ENCODE data around the gene ATP11A.

The ATP11A gene

DNA sequence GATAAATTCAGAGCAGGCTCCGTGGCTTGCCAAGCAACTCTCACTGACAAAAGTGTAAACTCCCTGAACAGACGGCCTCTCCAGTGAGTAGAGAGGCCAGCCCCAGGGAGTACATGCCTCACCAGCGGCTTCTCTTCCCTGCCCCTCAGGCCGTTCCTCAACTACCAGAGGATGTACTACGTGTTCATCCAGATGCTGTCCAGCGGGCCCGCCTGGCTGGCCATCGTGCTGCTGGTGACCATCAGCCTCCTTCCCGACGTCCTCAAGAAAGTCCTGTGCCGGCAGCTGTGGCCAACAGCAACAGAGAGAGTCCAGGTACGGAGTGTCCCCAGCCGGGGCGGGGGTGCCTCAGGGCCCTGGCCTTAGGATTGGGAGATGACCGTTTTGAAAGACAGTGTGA, 185.8 kb downstream of the ATP11A start:
- Histone ChIP-seq H3K4me3 (ENCODE audit: low read depth, low read length) (no peak overlapping the region), H3K4me1 (ENCODE audit: control insufficient read depth, insufficient read depth, low read length) (no peaks in the 10 kb centered on the region), H3K36me3 (ENCODE audit: control insufficient read depth, insufficient read depth, low read length) (peaks cover 44% of the 10 kb centered on the region), H3K27ac (ENCODE audit: low read depth, low read length) (no peak overlapping the region), H3K27me3 (ENCODE audit: control insufficient read depth, insufficient read depth, low read length) (no peaks in the 10 kb centered on the region), H3K9ac (ENCODE audit: low read depth, low read length) (no peak overlapping the region), H3K9me3 (ENCODE audit: control insufficient read depth, insufficient read depth, low read length) (peaks cover 4% of the 10 kb centered on the region; the same call in 1 of the 2 replicates)

DNA sequence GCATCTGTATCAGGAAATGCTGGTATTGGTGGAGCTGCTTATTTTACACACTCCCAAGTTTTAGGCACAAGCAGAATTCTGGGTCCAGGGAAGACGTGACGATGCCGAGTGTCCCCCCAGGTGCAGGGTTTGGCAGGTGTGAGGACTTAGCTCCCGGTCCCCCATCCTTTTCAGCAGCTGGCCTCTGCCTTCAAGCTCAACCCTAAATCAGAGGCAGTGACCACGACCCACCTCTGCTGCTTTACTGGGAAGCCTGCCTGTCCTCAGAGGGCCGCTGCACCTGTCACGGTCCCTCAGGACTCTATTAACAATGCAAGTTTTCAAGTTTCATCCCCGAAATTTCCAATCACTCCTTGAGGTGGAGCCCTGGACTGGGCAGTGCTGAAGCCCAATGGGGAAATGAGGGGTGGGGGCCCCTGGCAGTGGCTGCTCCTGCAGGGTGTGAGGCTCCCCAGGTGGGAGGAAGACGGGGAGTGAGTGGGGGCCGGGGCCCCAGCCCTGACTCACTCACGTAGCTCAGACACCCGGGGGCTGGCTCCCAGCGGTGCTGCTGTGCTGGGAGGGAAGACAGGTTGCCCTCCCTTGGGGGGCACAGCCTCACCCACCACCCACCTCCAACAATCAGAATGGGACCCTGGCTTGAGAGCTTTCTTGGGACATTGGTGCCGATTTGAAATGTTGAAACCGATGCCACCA, 186.6 kb downstream of the ATP11A start:
- Histone ChIP-seq H3K4me3 (ENCODE audit: low read depth, low read length) (no peak overlapping the region), H3K4me1 (ENCODE audit: control insufficient read depth, insufficient read depth, low read length) (no peaks in the 10 kb centered on the region), H3K9me3 (ENCODE audit: control insufficient read depth, insufficient read depth, low read length) (peaks cover 4% of the 10 kb centered on the region; the same call in 1 of the 2 replicates), H3K27me3 (ENCODE audit: control insufficient read depth, insufficient read depth, low read length) (no peaks in the 10 kb centered on the region), H3K36me3 (ENCODE audit: control insufficient read depth, insufficient read depth, low read length) (peaks cover 51% of the 10 kb centered on the region), H3K27ac (ENCODE audit: low read depth, low read length) (no peak overlapping the region), H3K9ac (ENCODE audit: low read depth, low read length) (no peak overlapping the region)

DNA sequence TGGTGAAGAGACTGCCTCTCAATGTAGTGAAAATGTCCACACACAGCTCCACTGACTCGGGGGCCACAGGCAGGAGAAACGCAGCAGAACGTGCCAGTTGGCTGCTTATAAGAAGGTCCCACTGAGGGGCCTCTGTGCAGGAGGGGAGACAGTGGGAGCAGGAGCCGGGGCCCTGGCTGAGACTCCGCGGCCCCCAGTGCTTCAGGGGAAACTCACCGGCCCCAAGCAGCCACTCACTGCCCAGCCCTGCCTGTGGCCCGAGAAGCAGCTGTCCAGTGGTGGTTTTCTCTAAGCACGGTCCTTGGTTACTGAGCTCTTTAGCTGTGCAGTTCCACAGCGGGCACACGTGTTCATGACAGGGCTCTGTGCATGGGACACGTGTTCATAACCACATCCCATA, 187.2 kb downstream of the ATP11A start:
- Histone ChIP-seq H3K27ac (ENCODE audit: low read depth, low read length) (no peak overlapping the region), H3K4me3 (ENCODE audit: low read depth, low read length) (no peak overlapping the region), H3K36me3 (ENCODE audit: control insufficient read depth, insufficient read depth, low read length) (peaks cover 50% of the 10 kb centered on the region), H3K4me1 (ENCODE audit: control insufficient read depth, insufficient read depth, low read length) (no peaks in the 10 kb centered on the region), H3K9me3 (ENCODE audit: control insufficient read depth, insufficient read depth, low read length) (peaks cover 4% of the 10 kb centered on the region; the same call in 1 of the 2 replicates), H3K27me3 (ENCODE audit: control insufficient read depth, insufficient read depth, low read length) (no peaks in the 10 kb centered on the region), H3K9ac (ENCODE audit: low read depth, low read length) (no peak overlapping the region)

DNA sequence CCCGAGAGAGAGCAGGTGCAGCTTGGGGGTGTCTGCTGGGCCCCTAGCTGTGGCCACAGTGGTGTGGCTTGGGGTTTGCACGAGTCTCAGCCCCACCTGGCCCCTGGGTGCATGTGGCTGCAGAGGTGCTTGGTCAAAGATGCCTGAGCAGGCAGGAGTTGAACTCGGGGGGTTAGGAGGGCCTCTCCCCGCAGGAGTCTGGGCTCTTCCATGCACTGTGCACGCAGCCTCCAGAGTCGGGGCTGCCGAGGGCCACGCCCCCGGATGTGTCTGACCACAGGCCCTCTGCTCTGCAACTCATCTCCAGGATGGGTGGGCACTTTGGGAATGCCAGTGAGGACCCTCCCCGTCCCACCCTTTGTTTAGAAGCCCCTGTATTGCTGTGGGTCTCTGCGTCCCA, 187.7 kb downstream of the ATP11A start:
- Histone ChIP-seq H3K9me3 (ENCODE audit: control insufficient read depth, insufficient read depth, low read length) (peaks cover 4% of the 10 kb centered on the region; the same call in 1 of the 2 replicates), H3K9ac (ENCODE audit: low read depth, low read length) (no peak overlapping the region), H3K36me3 (ENCODE audit: control insufficient read depth, insufficient read depth, low read length) (peaks cover 55% of the 10 kb centered on the region), H3K4me3 (ENCODE audit: low read depth, low read length) (no peak overlapping the region), H3K27me3 (ENCODE audit: control insufficient read depth, insufficient read depth, low read length) (no peaks in the 10 kb centered on the region), H3K27ac (ENCODE audit: low read depth, low read length) (no peak overlapping the region), H3K4me1 (ENCODE audit: control insufficient read depth, insufficient read depth, low read length) (no peaks in the 10 kb centered on the region)

DNA sequence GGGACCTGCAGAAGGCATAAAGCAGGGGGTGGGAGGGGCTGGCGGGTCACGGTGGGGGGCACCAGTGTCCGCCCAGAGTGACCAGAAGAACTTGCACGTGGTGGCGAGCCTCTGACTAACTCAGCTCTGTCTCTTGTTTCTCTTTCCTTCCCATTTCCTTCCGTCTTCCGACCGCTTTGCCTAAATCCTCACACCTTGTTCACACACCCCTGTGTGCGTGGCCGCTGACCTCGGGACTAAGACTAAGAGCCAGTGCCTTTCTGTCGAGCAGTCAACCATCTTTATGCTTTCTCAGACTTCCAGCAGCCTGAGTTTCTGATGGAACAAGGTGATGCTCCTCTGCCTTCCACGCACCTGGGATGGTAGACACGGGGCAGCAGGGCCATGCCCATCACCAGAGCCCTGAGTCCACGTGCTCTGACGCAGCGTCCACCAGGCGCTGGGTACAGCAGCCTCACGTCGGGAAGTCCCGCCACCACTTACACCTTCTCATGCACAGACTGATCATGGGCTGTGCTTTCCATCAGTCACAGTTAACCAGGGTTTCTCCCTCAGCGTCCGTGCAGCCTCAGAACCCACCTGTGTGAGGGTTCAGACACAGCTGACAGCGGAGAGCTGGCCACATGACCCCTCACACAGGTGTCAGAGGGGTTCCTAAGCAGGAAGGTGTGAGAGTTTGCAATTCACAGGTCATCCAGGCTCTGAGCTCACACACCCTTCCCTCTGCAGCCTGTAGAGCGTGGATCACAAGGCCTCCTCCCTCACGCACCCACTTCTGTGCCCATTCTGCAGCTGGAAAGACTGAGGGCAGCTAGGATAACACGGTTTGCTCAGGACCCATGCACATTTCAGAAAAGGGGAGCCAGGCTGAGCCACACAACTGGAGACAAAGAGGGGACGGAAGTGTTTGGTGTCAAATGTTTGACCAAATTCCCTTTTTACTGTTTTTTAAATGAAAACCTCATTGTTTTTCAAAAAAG, 188.4 kb downstream of the ATP11A start:
- Histone ChIP-seq H3K36me3 (ENCODE audit: control insufficient read depth, insufficient read depth, low read length) (peaks cover 55% of the 10 kb centered on the region), H3K9ac (ENCODE audit: low read depth, low read length) (no peak overlapping the region)

DNA sequence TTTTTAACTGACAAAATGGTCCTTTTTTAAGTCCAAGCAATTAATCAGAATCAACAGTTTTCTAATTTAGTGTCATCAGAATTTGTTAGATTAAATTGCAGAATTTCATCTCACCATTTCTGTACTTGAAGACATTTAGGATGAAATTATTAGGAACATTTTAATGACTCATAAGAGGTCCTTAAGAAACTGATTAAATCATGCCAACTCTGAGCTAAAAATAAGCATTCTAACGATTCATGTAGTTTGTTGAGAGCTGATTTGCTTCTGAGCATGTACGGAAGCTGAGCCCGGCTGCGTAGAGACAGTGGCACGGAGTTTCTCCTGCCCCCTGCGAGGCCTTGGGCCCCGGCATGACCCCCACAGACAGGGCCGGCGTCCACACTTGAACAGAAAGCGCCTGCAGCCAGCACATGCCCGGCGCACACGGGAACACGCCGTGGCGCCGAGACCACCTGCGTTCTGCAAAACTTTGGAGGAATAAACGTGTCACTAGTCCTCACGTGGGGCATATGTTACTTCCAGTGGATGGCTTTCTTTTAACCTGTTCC, 189.5 kb downstream of the ATP11A start:
- Histone ChIP-seq H3K36me3 (ENCODE audit: control insufficient read depth, insufficient read depth, low read length) (peaks cover 55% of the 10 kb centered on the region), H3K4me1 (ENCODE audit: control insufficient read depth, insufficient read depth, low read length) (no peaks in the 10 kb centered on the region)

More for the DNA sequence above, 188.4 kb downstream of the ATP11A start:
- Histone ChIP-seq H3K27me3 (ENCODE audit: control insufficient read depth, insufficient read depth, low read length) (no peaks in the 10 kb centered on the region), H3K4me3 (ENCODE audit: low read depth, low read length) (no peak overlapping the region), H3K27ac (ENCODE audit: low read depth, low read length) (no peak overlapping the region), H3K9me3 (ENCODE audit: control insufficient read depth, insufficient read depth, low read length) (no peaks in the 10 kb centered on the region), H3K4me1 (ENCODE audit: control insufficient read depth, insufficient read depth, low read length) (no peaks in the 10 kb centered on the region)

DNA sequence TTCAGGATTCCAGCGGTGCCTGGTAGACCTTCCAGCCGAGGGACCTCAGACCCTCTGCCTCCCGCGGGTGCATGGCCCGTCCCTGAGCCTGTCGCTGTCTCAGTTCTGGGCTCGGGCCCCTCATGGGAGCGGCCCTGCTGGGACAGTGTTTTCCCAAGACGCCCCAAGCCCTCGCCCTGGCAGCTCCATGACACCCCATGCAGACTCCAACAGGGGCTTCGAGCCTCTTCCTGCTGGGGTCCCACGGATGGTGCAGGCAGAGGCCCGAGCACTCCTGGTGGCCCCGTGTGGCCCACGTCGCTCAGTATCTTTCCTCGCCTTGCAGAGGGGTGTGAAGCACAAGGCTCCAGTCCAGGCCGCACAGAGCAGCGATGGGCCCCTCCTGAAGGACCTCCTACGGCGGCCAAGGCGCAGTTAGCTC, 190.4 kb downstream of the ATP11A start:
- no peak overlapping the region for H3K9ac ChIP-seq (ENCODE audit: low read depth, low read length)
- no peak overlapping the region for H3K27ac ChIP-seq (ENCODE audit: low read depth, low read length)
- H3K36me3 ChIP-seq (ENCODE audit: control insufficient read depth, insufficient read depth, low read length): peaks cover 56% of the 10 kb centered on the region
- no peaks in the 10 kb centered on the region for H3K4me1 ChIP-seq (ENCODE audit: control insufficient read depth, insufficient read depth, low read length)
- no peak overlapping the region for H3K4me3 ChIP-seq (ENCODE audit: low read depth, low read length)
- no peaks in the 10 kb centered on the region for H3K27me3 ChIP-seq (ENCODE audit: control insufficient read depth, insufficient read depth, low read length)
- no peaks in the 10 kb centered on the region for H3K9me3 ChIP-seq (ENCODE audit: control insufficient read depth, insufficient read depth, low read length)

More for the DNA sequence above, 189.5 kb downstream of the ATP11A start:
- H3K27ac ChIP-seq (ENCODE audit: low read depth, low read length): no peak overlapping the region
- no peaks in the 10 kb centered on the region for H3K9me3 ChIP-seq (ENCODE audit: control insufficient read depth, insufficient read depth, low read length)
- no peak overlapping the region for H3K9ac ChIP-seq (ENCODE audit: low read depth, low read length)
- no peak overlapping the region for H3K4me3 ChIP-seq (ENCODE audit: low read depth, low read length)
- H3K27me3 ChIP-seq (ENCODE audit: control insufficient read depth, insufficient read depth, low read length): no peaks in the 10 kb centered on the region

DNA sequence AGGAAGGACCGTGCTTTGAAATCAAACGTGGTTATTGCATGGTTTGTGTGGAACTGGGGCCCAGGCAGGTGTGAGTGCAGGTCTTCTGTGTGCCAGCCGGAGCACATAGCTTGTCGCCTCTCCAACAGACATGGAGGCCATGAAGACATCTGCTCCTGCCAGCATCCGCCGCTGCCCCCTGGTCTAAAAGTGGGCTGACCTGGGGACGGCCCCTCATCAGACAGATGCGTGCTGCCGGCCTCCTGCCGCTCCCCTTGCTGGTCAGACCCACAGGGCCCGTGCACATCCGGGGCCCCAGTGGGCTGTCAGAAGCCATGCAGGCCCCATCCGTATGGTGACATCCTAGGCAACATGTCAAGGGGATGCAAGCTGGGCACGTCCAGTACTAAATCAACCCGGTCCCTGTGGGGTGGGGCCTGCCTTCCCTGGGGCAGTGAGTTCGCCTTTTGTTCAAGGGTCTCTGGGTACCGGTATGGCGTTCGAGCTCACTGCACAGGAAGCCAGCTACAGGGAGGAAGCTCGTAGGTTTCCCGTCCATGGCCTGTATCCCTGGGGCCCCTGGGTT, 191.2 kb downstream of the ATP11A start:
- Histone ChIP-seq H3K27me3 (ENCODE audit: control insufficient read depth, insufficient read depth, low read length) (no peaks in the 10 kb centered on the region), H3K27ac (ENCODE audit: low read depth, low read length) (no peak overlapping the region), H3K4me3 (ENCODE audit: low read depth, low read length) (no peak overlapping the region), H3K36me3 (ENCODE audit: control insufficient read depth, insufficient read depth, low read length) (peaks cover 49% of the 10 kb centered on the region), H3K9ac (ENCODE audit: low read depth, low read length) (no peak overlapping the region), H3K9me3 (ENCODE audit: control insufficient read depth, insufficient read depth, low read length) (no peaks in the 10 kb centered on the region), H3K4me1 (ENCODE audit: control insufficient read depth, insufficient read depth, low read length) (no peaks in the 10 kb centered on the region)

DNA sequence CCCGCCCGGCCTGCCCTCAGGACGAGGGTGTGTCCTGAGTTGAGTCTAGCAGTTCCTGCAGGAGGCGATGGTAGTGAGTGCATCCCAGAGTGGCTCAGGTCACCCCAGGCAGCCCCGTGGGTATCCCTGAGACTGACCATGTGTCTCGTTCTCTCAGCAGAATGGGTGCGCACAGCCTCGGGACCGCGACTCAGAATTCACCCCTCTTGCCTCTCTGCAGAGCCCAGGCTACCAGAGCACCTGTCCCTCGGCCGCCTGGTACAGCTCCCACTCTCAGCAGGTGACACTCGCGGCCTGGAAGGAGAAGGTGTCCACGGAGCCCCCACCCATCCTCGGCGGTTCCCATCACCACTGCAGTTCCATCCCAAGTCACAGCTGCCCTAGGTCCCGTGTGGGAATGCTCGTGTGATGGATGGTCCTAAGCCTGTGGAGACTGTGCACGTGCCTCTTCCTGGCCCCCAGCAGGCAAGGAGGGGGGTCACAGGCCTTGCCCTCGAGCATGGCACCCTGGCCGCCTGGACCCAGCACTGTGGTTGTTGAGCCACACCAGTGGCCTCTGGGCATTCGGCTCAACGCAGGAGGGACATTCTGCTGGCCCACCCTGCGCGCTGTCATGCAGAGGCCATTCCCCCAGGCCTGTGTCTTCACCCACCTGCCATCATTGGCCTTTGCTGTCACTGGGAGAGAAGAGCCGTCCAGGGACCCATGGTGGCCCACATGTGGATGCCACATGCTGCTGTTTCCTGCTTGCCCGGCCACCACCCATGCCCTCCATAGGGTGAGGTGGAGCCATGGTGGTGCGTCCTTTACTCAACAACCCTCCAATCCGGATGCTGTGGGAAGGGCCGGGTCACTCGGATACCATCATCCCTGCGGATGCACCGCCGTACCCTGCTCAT, 192.1 kb downstream of the ATP11A start:
- no peaks in the 10 kb centered on the region for H3K27me3 ChIP-seq (ENCODE audit: control insufficient read depth, insufficient read depth, low read length)
- H3K4me1 ChIP-seq (ENCODE audit: control insufficient read depth, insufficient read depth, low read length): no peaks in the 10 kb centered on the region
- H3K9ac ChIP-seq (ENCODE audit: low read depth, low read length): no peak overlapping the region
- no peak overlapping the region for H3K4me3 ChIP-seq (ENCODE audit: low read depth, low read length)
- H3K27ac ChIP-seq (ENCODE audit: low read depth, low read length): no peak overlapping the region
- peaks cover 40% of the 10 kb centered on the region for H3K36me3 ChIP-seq (ENCODE audit: control insufficient read depth, insufficient read depth, low read length)
- H3K9me3 ChIP-seq (ENCODE audit: control insufficient read depth, insufficient read depth, low read length): no peaks in the 10 kb centered on the region

DNA sequence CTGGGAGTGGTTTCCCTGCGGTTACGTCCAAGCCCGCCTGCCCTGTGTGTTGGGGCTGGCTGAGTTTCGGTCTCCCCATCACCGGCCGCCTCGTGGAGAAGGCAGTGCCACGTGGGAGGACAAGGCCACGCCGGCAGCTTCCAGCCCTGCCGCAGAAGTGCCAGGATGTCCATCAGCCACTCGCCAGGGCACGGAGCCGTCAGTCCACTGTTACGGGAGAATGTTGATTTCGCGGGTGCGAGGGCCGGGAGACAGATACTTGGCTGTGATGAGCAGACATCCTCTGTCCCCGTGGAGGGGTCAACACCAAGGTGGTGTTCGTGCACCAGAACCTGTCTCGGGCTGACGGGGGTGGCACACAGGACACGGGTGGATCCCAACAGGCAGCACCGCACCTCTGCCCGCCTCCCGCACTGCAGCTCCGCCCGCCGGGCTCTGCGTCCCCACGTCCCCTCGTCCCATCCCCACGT, 192.8 kb downstream of the ATP11A start:
- no peak overlapping the region for H3K9ac ChIP-seq (ENCODE audit: low read depth, low read length)
- H3K9me3 ChIP-seq (ENCODE audit: control insufficient read depth, insufficient read depth, low read length): no peaks in the 10 kb centered on the region
- H3K27me3 ChIP-seq (ENCODE audit: control insufficient read depth, insufficient read depth, low read length): no peaks in the 10 kb centered on the region
- peaks cover 39% of the 10 kb centered on the region for H3K36me3 ChIP-seq (ENCODE audit: control insufficient read depth, insufficient read depth, low read length)
- no peak overlapping the region for H3K27ac ChIP-seq (ENCODE audit: low read depth, low read length)
- H3K4me1 ChIP-seq (ENCODE audit: control insufficient read depth, insufficient read depth, low read length): no peaks in the 10 kb centered on the region
- H3K4me3 ChIP-seq (ENCODE audit: low read depth, low read length): no peak overlapping the region
